GM23338 (cell line): ENCODE results near the gene NT5M.

Experiments
- EZH2 ChIP-seq: fragments of 200-600 bp; sonication (generic); IDR thresholded peaks from one replicate; pipeline ENCODE4 v1.8.0; 2017; ENCODE audit warnings: antibody characterized with exemption, mild to moderate bottlenecking, low read depth; ENCODE audit not compliant: unreplicated experiment
- POLR2AphosphoS5 ChIP-seq: IDR thresholded peaks from 2 replicates; pipeline ENCODE4 v1.6.1; 2016; ENCODE audit warnings: antibody characterized with exemption, low read depth

GRCh38 chr17:17320911-17321220 is 17.7 kb downstream of the NT5M start:
- TF ChIP-seq POLR2AphosphoS5 (no peak), EZH2 (no peak)
